Neural cell (in vitro differentiated cells): ENCODE results near the gene QSER1. TPM values are rescaled to one million over a fixed set of nuclear protein-coding genes. Genes with fewer than 3 reads are reported as not detected.

ENCODE experiments used
- H2AFZ ChIP-seq: fragments of 200-600, 300-800 bp; sonication (generic), shearing (Covaris generic); 2 replicates; pipeline ENCODE4 v1.6.0; 2014; ENCODE audit warnings: low read depth, mild to moderate bottlenecking, antibody characterized with exemption, low read length, moderate library complexity
- H3F3A ChIP-seq: fragments of 200-600 bp; shearing (Covaris generic); 2 replicates; pipeline ENCODE4 v1.6.1; 2016; ENCODE audit warnings: mild to moderate bottlenecking, moderate library complexity, mixed read lengths, antibody characterized with exemption, low read length; ENCODE audit not compliant: insufficient read depth, poor library complexity, severe bottlenecking
- H3K27ac ChIP-seq: fragments of 200-600, 300-800 bp; sonication (generic), shearing (Covaris generic); 2 replicates; pipeline ENCODE4 v1.5.1; 2014; ENCODE audit warnings: mild to moderate bottlenecking, low read length, moderate library complexity
- H3K27me3 ChIP-seq: fragments of 300-800, 200-600 bp; sonication (generic), shearing (Covaris generic); 2 replicates; pipeline ENCODE4 v1.6.0; 2014; ENCODE audit warnings: mild to moderate bottlenecking, low read depth, low read length, moderate library complexity; ENCODE audit not compliant: insufficient read depth
- H3K36me3 ChIP-seq: fragments of 300-800, 200-600 bp; sonication (generic), shearing (Covaris generic); 2 replicates; pipeline ENCODE4 v1.5.1; 2014; ENCODE audit warnings: mild to moderate bottlenecking, antibody characterized with exemption, low read length, moderate library complexity; ENCODE audit not compliant: insufficient read depth
- H3K4me2 ChIP-seq: fragments of 300-800, 200-600 bp; sonication (generic), shearing (Covaris generic); 2 replicates; pipeline ENCODE4 v1.6.0; 2014; ENCODE audit warnings: mild to moderate bottlenecking, low read length
- H3K4me3 ChIP-seq: fragments of 300-800, 200-600 bp; sonication (generic), shearing (Covaris generic); 2 replicates; pipeline ENCODE4 v1.5.1; 2014; ENCODE audit warnings: mild to moderate bottlenecking, low read length, moderate library complexity
- H3K79me2 ChIP-seq: fragments of 200-600 bp; shearing (Covaris generic); replicated peaks from 2 replicates; pipeline ENCODE4 v1.6.0; 2014; ENCODE audit warnings: mild to moderate bottlenecking, low read length, moderate library complexity; ENCODE audit not compliant: insufficient read depth
- H3K9ac ChIP-seq: fragments of 300-800, 200-600 bp; sonication (generic), shearing (Covaris generic); 2 replicates; pipeline ENCODE4 v1.6.1; 2016; ENCODE audit warnings: mild to moderate bottlenecking, low read length, mixed read lengths
- H3K9me2 ChIP-seq: fragments of 200-600 bp; shearing (Covaris generic); 2 replicates; pipeline ENCODE4 v1.6.1; 2016; ENCODE audit warnings: mild to moderate bottlenecking, low read length, mixed read lengths; ENCODE audit not compliant: insufficient read depth
- H3K9me3 ChIP-seq: fragments of 200-600, 300-800 bp; sonication (generic), shearing (Covaris generic); 2 replicates; pipeline ENCODE4 v1.6.1; 2016; ENCODE audit warnings: mild to moderate bottlenecking, mixed run types, low read length, moderate library complexity, mixed read lengths
- H4K20me1 ChIP-seq: fragments of 200-600 bp; shearing (Covaris generic); 2 replicates; pipeline ENCODE4 v1.6.1; 2016; ENCODE audit warnings: mild to moderate bottlenecking, mixed run types; ENCODE audit not compliant: insufficient read depth
- CTCF ChIP-seq: fragments of 450-650 bp; IDR thresholded peaks from 2 replicates; pipeline ENCODE4 v1.5.1; 2014; ENCODE audit warnings: antibody characterized with exemption, mild to moderate bottlenecking, moderate library complexity; ENCODE audit not compliant: poor library complexity, severe bottlenecking
- EP300 ChIP-seq: fragments of 450-650 bp; conservative IDR thresholded peaks from 2 replicates; pipeline ENCODE4 v1.6.1; 2014; ENCODE audit warnings: antibody characterized with exemption, mild to moderate bottlenecking, moderate library complexity; ENCODE audit not compliant: poor library complexity, severe bottlenecking
- EZH2 ChIP-seq: fragments of 200-600, 300-800 bp; shearing (Covaris generic), sonication (generic); IDR thresholded peaks from 2 replicates; pipeline ENCODE4 v1.6.1; 2014; ENCODE audit warnings: antibody characterized with exemption, low read length, borderline replicate concordance, mild to moderate bottlenecking; ENCODE audit not compliant: insufficient read depth, poor library complexity, severe bottlenecking
- MXI1 ChIP-seq: fragments of 450-650 bp; conservative IDR thresholded peaks from 2 replicates; pipeline ENCODE4 v1.6.1; 2014; ENCODE audit warnings: antibody characterized with exemption, mild to moderate bottlenecking; ENCODE audit not compliant: poor library complexity, severe bottlenecking
- POLR2AphosphoS5 ChIP-seq: IDR thresholded peaks from 2 replicates; pipeline ENCODE4 v1.6.1; 2012
- RAD21 ChIP-seq: fragments of 450-650 bp; conservative IDR thresholded peaks from 2 replicates; pipeline ENCODE4 v1.6.1; 2014; ENCODE audit warnings: antibody characterized with exemption, mild to moderate bottlenecking, moderate library complexity
- SMC3 ChIP-seq: fragments of 450-650 bp; conservative IDR thresholded peaks from 2 replicates; pipeline ENCODE4 v1.6.1; 2014; ENCODE audit warnings: antibody characterized with exemption, mild to moderate bottlenecking, moderate library complexity; ENCODE audit not compliant: poor library complexity
- TAF1 ChIP-seq: IDR thresholded peaks from 2 replicates; pipeline ENCODE4 v1.6.1; 2012; ENCODE audit warnings: low read depth
- polyA minus RNA-seq: library from RNA; depleted of rRNA, polyadenylated mRNA; stranded (reverse); fragments of >200 nt; gene quantifications from 2 replicates; pipeline ENCODE4 v1.2.3, GENCODE V29; 2014
- polyA plus RNA-seq: library from polyadenylated mRNA; depleted of rRNA; stranded (reverse); fragments of >200 nt; gene quantifications from 2 replicates; pipeline ENCODE4 v1.2.3, GENCODE V29; 2014
- TF ChIP-seq, protein P1 (sequence below): IDR thresholded peaks from 2 replicates; pipeline ENCODE4 v1.6.1; 2012; ENCODE audit warnings: borderline replicate concordance

QSER1 gene
- polyA plus RNA-seq (18.1 and 21.2 TPM in 2 replicates), polyA minus RNA-seq (119 and 157 TPM in 2 replicates)

GRCh38 chr11:32892355-32893092, at the start of gene QSER1:
Gene QSER1 (plus strand): TSS chr11:32892811. CDS start chr11:32893126, 315 bp downstream.
- TF ChIP-seq CTCF: no peak
- TF ChIP-seq, protein P1, sequence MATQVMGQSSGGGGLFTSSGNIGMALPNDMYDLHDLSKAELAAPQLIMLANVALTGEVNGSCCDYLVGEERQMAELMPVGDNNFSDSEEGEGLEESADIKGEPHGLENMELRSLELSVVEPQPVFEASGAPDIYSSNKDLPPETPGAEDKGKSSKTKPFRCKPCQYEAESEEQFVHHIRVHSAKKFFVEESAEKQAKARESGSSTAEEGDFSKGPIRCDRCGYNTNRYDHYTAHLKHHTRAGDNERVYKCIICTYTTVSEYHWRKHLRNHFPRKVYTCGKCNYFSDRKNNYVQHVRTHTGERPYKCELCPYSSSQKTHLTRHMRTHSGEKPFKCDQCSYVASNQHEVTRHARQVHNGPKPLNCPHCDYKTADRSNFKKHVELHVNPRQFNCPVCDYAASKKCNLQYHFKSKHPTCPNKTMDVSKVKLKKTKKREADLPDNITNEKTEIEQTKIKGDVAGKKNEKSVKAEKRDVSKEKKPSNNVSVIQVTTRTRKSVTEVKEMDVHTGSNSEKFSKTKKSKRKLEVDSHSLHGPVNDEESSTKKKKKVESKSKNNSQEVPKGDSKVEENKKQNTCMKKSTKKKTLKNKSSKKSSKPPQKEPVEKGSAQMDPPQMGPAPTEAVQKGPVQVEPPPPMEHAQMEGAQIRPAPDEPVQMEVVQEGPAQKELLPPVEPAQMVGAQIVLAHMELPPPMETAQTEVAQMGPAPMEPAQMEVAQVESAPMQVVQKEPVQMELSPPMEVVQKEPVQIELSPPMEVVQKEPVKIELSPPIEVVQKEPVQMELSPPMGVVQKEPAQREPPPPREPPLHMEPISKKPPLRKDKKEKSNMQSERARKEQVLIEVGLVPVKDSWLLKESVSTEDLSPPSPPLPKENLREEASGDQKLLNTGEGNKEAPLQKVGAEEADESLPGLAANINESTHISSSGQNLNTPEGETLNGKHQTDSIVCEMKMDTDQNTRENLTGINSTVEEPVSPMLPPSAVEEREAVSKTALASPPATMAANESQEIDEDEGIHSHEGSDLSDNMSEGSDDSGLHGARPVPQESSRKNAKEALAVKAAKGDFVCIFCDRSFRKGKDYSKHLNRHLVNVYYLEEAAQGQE: peak; percentile 18
- TF ChIP-seq SMC3: no peak
- TF ChIP-seq EP300: peak; percentile 55
- TF ChIP-seq POLR2AphosphoS5: peak; percentile 71
- no peak for TF ChIP-seq RAD21
- TF ChIP-seq TAF1: peak; percentile 28
- no peak for TF ChIP-seq EZH2
- peak; percentile 80 for TF ChIP-seq MXI1
- Histone ChIP-seq H3K27ac (peak within 1 kb of the TSS; percentile 96), H3K36me3 (no peaks in the 10 kb centered on the region), H3K4me3 (peak within 1 kb of the TSS; percentile 94), H3K4me2 (peak within 1 kb of the TSS; percentile 93), H3F3A (peaks cover 13% of the 10 kb centered on the region), H2AFZ (peak within 1 kb of the TSS; percentile 75), H3K27me3 (no peaks in the 10 kb centered on the region), H3K9ac (peak within 1 kb of the TSS; percentile 98), H3K79me2 (peaks cover 33% of the 10 kb centered on the region), H4K20me1 (no peaks in the 10 kb centered on the region), H3K9me2 (no peaks in the 10 kb centered on the region), H3K9me3 (no peaks in the 10 kb centered on the region)

- Histone ChIP-seq H3K27me3 (no peaks in the 10 kb centered on the region), H2AFZ (no peak overlapping the region), H3K9ac (no peak overlapping the region), H4K20me1 (no peaks in the 10 kb centered on the region), H3F3A (no peaks in the 10 kb centered on the region), H3K79me2 (no peaks in the 10 kb centered on the region), H3K9me2 (no peaks in the 10 kb centered on the region), H3K27ac (no peak overlapping the region), H3K36me3 (no peaks in the 10 kb centered on the region), H3K9me3 (no peaks in the 10 kb centered on the region), H3K4me2 (no peak overlapping the region), H3K4me3 (no peak overlapping the region)
- no peak for TF ChIP-seq TAF1
- no peak for TF ChIP-seq CTCF
- TF ChIP-seq MXI1: no peak
- no peak for TF ChIP-seq RAD21
- TF ChIP-seq EP300: no peak
Measured at GRCh38 chr11:32843544-32843943, 49.1 kb upstream of the QSER1 start.
